Keratinocyte (primary cell): ENCODE measurements around the gene OR1M1.

Experiments
- CTCF ChIP-seq, 3 experiments: IDR thresholded peaks in 1 of 3; conservative IDR thresholded peaks in 1 of 3; optimal IDR thresholded peaks in 1 of 3; 2 replicates in 2 of 3; 3 replicates in 1 of 3; pipeline versions ENCODE3 to v1.5.1; 2011; ENCODE audit warnings: low read length in 3 of 3, mild to moderate bottlenecking in 3 of 3, moderate library complexity in 2 of 3, control low read depth in 1 of 3, inconsistent platforms in 1 of 3; ENCODE audit not compliant: insufficient read depth in 2 of 3; ENCODE audit errors: extremely low read depth in 1 of 3
- EZH2 ChIP-seq: IDR thresholded peaks from one replicate; pipeline ENCODE4 v1.6.1; 2012; ENCODE audit warnings: inconsistent platforms, mild to moderate bottlenecking, low read length, moderate library complexity

GRCh38 chr19:9044449-9044848 lies 42.4 kb upstream of the OR1M1 start:
- TF ChIP-seq CTCF (optimal IDR thresholded peaks at IDR 0.05 in 1 of 3, IDR thresholded peaks at IDR 0.05 in 1 of 3, conservative IDR thresholded peaks at IDR 0.05 in 1 of 3; ENCODE audit: extremely low read depth in 1 of 3, insufficient read depth in 2 of 3, low read length in 3 of 3) (no peak), EZH2 (no peak)
